Mucosa of stomach (tissue), 1 donor: Measurements from ENCODE around the gene PDZD2.

Source experiments
- H3K27me3 ChIP-seq: one replicate; pipeline ENCODE4 v1.7.0; 2013; ENCODE audit warnings: mild to moderate bottlenecking, low read length; ENCODE audit not compliant: control insufficient read depth, insufficient read depth
- H3K36me3 ChIP-seq: one replicate; pipeline ENCODE4 v1.7.0; 2013; ENCODE audit warnings: low read length; ENCODE audit not compliant: control insufficient read depth, insufficient read depth
- H3K4me1 ChIP-seq: one replicate; pipeline ENCODE4 v1.7.0; 2013; ENCODE audit warnings: mild to moderate bottlenecking, low read length; ENCODE audit not compliant: control insufficient read depth, insufficient read depth
- H3K4me3 ChIP-seq: one replicate; pipeline ENCODE4 v1.7.0; 2013; ENCODE audit warnings: low read length
- H3K9ac ChIP-seq: one replicate; pipeline ENCODE4 v1.7.0; 2013; ENCODE audit warnings: mild to moderate bottlenecking, low read length, moderate library complexity
- H3K9me3 ChIP-seq: one replicate; pipeline ENCODE4 v1.7.0; 2013; ENCODE audit warnings: mild to moderate bottlenecking, low read length, moderate library complexity; ENCODE audit not compliant: control insufficient read depth
- donor health status: Pancreatic carcinoma.

PDZD2 gene

GRCh38 chr5:31937703-31938102 is 298.8 kb downstream of the PDZD2 start:
- H3K27me3 ChIP-seq, result no peaks in the 10 kb centered on the region
- H3K9me3 ChIP-seq, result no peaks in the 10 kb centered on the region
- H3K4me1 ChIP-seq, result peaks cover 14% of the 10 kb centered on the region
- no peaks in the 10 kb centered on the region for H3K36me3 ChIP-seq
- no peak overlapping the region for H3K4me3 ChIP-seq
- H3K9ac ChIP-seq, result no peak overlapping the region

GRCh38 chr5:31939151-31939550 is 300.2 kb downstream of the PDZD2 start:
- H3K4me1 ChIP-seq, result peaks cover 27% of the 10 kb centered on the region
- no peak overlapping the region for H3K9ac ChIP-seq
- no peaks in the 10 kb centered on the region for H3K27me3 ChIP-seq
- H3K9me3 ChIP-seq, result no peaks in the 10 kb centered on the region
- H3K36me3 ChIP-seq, result no peaks in the 10 kb centered on the region
- H3K4me3 ChIP-seq, result no peak overlapping the region

GRCh38 chr5:31941151-31941755 is 302.3 kb downstream of the PDZD2 start:
- H3K4me1 ChIP-seq, result peaks cover 41% of the 10 kb centered on the region
- H3K27me3 ChIP-seq, result no peaks in the 10 kb centered on the region

DNA sequence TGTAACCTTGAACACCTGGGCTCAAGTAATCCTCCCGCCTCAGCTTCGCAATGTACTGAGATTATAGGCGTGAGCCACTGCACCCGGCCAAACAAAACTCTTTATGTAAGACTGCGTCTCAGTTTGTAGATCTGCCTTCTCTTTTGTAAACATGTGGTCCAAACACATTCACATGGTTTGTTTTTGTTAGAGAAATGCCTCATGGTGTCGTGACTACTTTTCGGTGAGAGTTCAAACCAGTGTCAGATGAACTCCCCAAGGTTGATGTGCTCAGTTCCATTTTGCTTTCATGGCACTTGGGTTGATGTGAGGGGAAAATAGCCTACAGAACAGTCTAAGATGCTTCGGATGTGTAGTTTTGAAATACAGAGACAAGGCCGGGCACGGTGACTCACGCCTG is 303.6 kb downstream of the PDZD2 start:
- peaks cover 36% of the 10 kb centered on the region for H3K4me1 ChIP-seq
- no peaks in the 10 kb centered on the region for H3K36me3 ChIP-seq

More at GRCh38 chr5:31941151-31941755, 302.3 kb downstream of the PDZD2 start:
- no peak overlapping the region for H3K4me3 ChIP-seq
- no peak overlapping the region for H3K9ac ChIP-seq
- no peaks in the 10 kb centered on the region for H3K36me3 ChIP-seq
- H3K9me3 ChIP-seq, result no peaks in the 10 kb centered on the region

GRCh38 chr5:31944684-31945445 is 305.9 kb downstream of the PDZD2 start:
- no peaks in the 10 kb centered on the region for H3K36me3 ChIP-seq
- H3K4me3 ChIP-seq, result no peak overlapping the region
- no peaks in the 10 kb centered on the region for H3K9me3 ChIP-seq
- no peak overlapping the region for H3K9ac ChIP-seq
- H3K4me1 ChIP-seq, result peaks cover 27% of the 10 kb centered on the region
- H3K27me3 ChIP-seq, result no peaks in the 10 kb centered on the region

More for the DNA sequence above, 303.6 kb downstream of the PDZD2 start:
- no peaks in the 10 kb centered on the region for H3K27me3 ChIP-seq
- no peaks in the 10 kb centered on the region for H3K9me3 ChIP-seq
- H3K9ac ChIP-seq, result no peak overlapping the region
- H3K4me3 ChIP-seq, result no peak overlapping the region

- Histone ChIP-seq H3K9ac (no peak overlapping the region), H3K4me1 (peaks cover 26% of the 10 kb centered on the region), H3K9me3 (no peaks in the 10 kb centered on the region), H3K4me3 (no peak overlapping the region), H3K27me3 (no peaks in the 10 kb centered on the region), H3K36me3 (no peaks in the 10 kb centered on the region)
Measured at GRCh38 chr5:31948006-31948405, 309.1 kb downstream of the PDZD2 start.

DNA sequence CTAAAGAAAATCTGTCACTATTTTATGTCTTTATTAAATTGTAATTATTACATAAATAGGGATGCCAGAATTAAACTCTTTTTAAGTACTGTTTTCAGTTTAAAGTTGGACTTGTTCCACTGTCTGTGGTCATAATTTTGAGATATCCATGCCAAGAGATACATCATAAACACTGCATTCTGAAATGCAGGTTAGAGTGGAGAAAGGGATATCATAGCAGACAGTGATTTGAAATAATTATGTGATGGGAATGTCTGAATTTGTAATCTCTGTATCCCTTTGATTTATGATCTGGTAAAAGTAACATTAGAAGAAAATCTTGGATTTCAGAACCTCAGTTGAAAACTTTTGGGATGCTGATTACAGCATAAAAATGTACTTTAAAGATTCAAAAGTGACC is 313.1 kb downstream of the PDZD2 start:
- Histone ChIP-seq H3K9me3 (no peaks in the 10 kb centered on the region), H3K4me1 (no peaks in the 10 kb centered on the region), H3K4me3 (no peak overlapping the region), H3K9ac (no peak overlapping the region), H3K36me3 (no peaks in the 10 kb centered on the region), H3K27me3 (no peaks in the 10 kb centered on the region)

- H3K9me3 ChIP-seq, result no peaks in the 10 kb centered on the region
- H3K9ac ChIP-seq, result no peak overlapping the region
- no peaks in the 10 kb centered on the region for H3K36me3 ChIP-seq
- no peaks in the 10 kb centered on the region for H3K27me3 ChIP-seq
- no peaks in the 10 kb centered on the region for H3K4me1 ChIP-seq
- no peak overlapping the region for H3K4me3 ChIP-seq
Measured at GRCh38 chr5:31954091-31954490, 315.2 kb downstream of the PDZD2 start.

GRCh38 chr5:31957151-31957550 is 318.2 kb downstream of the PDZD2 start:
- Histone ChIP-seq H3K4me3 (no peak overlapping the region), H3K36me3 (no peaks in the 10 kb centered on the region), H3K9me3 (no peaks in the 10 kb centered on the region), H3K9ac (no peak overlapping the region), H3K4me1 (peaks cover 6% of the 10 kb centered on the region), H3K27me3 (no peaks in the 10 kb centered on the region)

DNA sequence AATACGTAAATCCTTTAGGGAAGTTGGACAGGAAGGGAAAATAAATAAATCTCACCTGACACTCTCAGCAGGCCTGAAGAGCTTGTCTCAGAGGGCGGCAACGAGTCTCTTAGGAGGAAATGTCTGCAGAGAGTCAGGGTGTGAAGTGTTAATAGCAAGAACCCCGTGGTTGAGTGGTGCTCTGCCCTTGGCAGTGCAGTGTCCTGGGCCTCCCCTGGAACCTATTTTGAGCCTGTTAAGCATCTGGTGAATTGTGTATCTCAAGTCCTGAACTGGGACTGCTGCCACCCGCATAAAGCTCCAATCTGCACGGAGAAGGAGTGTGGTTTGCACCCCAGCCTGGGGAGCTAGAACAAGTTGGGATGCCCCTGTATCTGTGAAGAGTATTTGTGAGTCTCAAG is 323.4 kb downstream of the PDZD2 start:
- H3K9ac ChIP-seq, result peak overlapping the region; percentile 11
- H3K9me3 ChIP-seq, result no peaks in the 10 kb centered on the region
- H3K36me3 ChIP-seq, result no peaks in the 10 kb centered on the region
- H3K4me3 ChIP-seq, result no peak overlapping the region
- no peaks in the 10 kb centered on the region for H3K27me3 ChIP-seq
- peaks cover 23% of the 10 kb centered on the region for H3K4me1 ChIP-seq

GRCh38 chr5:31962871-31963307 is 324.0 kb downstream of the PDZD2 start:
- Histone ChIP-seq H3K36me3 (no peaks in the 10 kb centered on the region), H3K27me3 (no peaks in the 10 kb centered on the region), H3K9ac (peak overlapping the region; percentile 11), H3K4me3 (no peak overlapping the region), H3K9me3 (no peaks in the 10 kb centered on the region), H3K4me1 (peaks cover 23% of the 10 kb centered on the region)

DNA sequence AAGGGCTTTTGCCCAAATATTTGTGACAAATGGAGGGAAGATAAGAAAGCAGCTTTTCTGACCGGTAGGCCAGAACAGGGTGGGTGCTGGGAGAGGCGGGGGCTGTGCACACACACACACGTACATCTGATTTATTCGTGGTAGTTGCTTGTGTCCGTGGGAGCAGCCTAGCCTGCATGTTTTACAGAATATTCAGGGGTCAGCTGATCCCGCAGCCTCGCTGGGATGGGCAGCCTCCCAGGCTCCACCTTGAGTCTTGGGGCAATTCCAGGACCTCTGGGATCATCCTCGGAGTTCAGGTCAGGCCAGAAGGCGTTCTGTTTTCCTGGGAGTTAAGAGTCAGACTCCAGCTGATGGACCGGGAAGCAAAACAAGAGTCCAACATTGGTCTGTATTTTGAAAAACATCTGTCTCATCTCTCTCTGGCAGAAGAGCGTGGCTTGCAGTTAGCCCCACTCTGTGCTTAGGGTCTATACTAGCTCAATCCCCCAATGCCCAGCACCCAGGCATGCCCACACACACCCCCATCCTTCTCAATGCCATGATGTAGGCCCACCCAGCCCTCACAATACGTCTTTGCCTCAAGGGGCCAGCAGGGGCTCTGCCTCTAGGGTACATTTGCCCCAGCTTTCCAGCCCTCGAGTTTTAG is 324.6 kb downstream of the PDZD2 start:
- Histone ChIP-seq H3K36me3 (no peaks in the 10 kb centered on the region), H3K27me3 (no peaks in the 10 kb centered on the region), H3K4me1 (peaks cover 23% of the 10 kb centered on the region), H3K9me3 (no peaks in the 10 kb centered on the region), H3K4me3 (no peak overlapping the region), H3K9ac (peak overlapping the region; percentile 11)
